Measurements from ENCODE around the gene SEMG2.

The SEMG2 gene

GRCh38 chr20:45230631-45231030, 9.5 kb downstream of the SEMG2 start:
- no peak for DNase-seq

GRCh38 chr20:45235995-45236394, 14.8 kb downstream of the SEMG2 start:
- no peak for DNase-seq

DNA sequence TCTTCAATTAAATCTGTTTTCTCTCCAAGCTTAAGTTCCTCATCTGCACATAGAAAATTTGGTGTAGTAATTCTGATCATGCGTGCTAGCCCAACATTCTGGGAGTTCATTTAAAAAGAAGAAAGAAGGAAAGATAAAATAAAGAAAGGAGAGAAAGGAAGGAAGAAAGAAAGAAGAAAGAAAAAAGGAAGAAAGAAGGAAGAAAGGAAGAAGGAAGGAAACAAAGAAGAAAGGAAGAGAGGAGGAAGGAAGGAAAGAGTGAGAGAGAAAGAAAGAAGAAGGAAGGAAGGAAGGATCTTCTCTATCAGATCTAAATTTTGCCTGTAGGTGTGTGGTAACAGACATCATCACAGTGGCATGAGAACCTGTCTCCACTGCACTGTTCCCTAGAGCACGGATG, 17.0 kb downstream of the SEMG2 start:
- DNase-seq: no peak

GRCh38 chr20:45246109-45246508, 24.9 kb downstream of the SEMG2 start:
- no peak for DNase-seq

DNA sequence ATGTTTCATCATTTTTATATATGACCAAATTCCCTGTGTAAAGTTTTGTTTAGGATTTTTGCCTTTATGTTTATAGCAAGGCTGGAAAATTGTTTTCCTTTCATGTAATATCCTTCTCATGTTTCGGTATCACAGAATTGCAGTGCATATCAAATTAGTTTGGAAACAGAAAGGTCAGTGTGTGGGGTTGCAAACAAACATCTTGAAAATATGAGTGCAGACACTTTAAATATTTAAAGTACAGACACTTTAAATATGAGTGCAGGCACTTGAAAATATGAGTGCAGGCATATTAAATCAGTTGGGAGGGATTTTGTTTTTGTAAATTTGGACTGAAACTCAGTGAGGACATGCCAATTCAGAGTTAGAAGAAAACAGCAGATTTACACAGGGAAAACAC, 26.7 kb downstream of the SEMG2 start:
- no peak for DNase-seq

DNA sequence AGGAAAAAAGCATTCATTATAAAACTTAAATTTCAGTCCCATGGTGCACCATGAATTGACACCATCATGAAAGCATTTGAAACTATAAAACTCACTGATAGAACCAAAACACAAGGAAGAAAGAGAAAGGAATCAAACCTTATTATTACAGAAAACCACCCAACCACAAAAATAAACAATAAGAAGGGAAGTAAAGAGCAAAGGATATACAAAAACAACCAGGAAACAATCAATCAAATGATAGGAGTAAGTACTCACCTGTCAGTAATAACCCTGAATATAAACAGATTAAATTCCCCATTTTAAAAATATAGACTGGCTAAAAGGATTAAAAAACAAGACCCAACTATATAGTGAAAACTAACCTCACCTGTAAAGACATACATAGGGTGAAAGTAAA, 27.4 kb downstream of the SEMG2 start:
- no peak for DNase-seq

GRCh38 chr20:45251884-45252560, 30.8 kb downstream of the SEMG2 start:
- DNase-seq: no peak

DNA sequence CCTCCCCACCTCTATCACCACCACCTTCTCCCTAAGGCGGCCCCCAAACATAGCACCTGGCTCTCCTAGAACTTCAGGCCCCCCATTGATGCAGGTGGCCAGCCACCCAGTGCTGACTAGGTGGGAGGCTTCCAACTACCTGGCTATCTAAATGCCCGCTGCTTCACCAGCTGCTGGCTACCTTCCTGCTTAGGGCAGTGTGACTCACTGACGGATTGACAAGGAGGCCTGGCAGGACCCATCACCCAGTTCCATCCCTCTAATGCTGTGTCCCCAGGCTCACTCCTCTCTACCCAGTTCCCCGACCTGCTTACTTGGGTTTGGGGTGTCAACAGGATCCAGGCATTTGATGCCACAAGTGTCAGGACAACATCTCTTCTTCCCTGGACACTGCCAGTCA, 32.1 kb downstream of the SEMG2 start:
- no peak for DNase-seq

GRCh38 chr20:45254383-45255262, 33.5 kb downstream of the SEMG2 start, which contains the start of gene SLPI:
Gene SLPI (minus strand): TSS chr20:45254564. CDS start chr20:45254543, 21 bp downstream.
- no peak for DNase-seq

DNA sequence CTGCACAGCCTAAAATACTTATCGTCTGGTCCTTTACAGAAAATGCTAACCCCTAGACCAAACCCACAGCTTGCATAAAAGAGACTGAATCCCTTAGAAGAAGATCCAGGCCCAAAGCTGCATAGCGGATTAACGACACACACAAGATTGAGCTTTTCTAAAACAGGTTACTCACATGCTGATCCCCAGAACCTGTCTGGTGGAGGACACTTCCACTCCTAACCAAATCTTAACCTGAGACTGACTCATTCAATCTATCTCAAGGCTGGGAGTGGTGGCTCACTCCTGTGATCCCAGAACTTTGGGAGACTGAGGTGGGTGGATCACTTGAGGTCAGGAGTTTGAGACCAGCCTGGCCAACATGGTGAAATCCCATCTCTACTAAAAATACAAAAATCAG, 36.0 kb downstream of the SEMG2 start:
- no peak for DNase-seq

GRCh38 chr20:45257711-45258110, 36.5 kb downstream of the SEMG2 start:
- no peak for DNase-seq

- DNase-seq: no peak
These were observed 37.1 kb downstream of the SEMG2 start for GRCh38 chr20:45258259-45258658.

GRCh38 chr20:45258664-45259063, 37.5 kb downstream of the SEMG2 start:
- no peak for DNase-seq

- no peak for DNase-seq
These were observed 42.5 kb downstream of the SEMG2 start for GRCh38 chr20:45263556-45264266.

DNA sequence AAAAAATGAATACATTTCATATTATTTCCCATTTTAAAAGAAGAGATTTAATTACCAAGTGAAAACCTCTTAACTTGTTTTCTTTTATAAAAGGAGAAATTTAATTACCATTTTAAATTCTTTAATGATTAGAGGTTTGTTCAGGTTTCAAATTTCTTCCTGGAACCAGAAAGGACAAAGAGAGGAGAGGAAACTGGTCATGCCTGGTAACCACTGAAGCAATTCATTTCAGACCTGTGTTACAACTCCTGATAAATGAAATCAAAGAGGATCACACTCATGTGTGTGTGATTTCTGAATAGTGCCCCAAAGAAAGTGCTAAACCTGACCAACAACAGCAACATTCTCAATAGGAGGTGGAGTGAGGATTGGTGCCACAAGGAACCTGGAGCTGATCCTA, 45.8 kb downstream of the SEMG2 start:
- DNase-seq: no peak

GRCh38 chr20:45268531-45268930, 47.4 kb downstream of the SEMG2 start:
- no peak for DNase-seq

- no peak for DNase-seq
These were observed 47.9 kb downstream of the SEMG2 start for GRCh38 chr20:45269056-45269455.

- DNase-seq: no peak
These were observed 48.6 kb downstream of the SEMG2 start for GRCh38 chr20:45269754-45270270.
